ENCODE measurements around the gene LSG1.

DNA sequence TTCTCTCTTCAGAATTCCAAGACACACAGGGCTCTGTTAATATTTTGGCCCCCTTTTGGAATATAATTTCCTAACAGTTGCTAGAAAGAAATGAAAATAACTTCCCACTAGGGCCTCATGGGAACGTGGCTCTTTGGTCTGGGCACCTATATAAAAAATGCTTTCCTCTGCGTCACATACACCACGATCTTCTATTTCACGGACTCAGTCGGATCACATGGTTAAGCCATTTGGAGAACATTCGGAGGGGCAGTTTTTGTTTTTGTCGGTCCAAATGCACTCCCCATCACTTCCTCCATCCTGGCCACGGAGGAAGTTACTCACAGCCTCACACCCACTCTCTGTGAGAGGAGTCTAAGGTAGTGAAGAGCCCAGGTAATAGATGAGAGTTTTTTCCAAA lies 59.8 kb downstream of the LSG1 start:
- TF ChIP-seq, protein P1, sequence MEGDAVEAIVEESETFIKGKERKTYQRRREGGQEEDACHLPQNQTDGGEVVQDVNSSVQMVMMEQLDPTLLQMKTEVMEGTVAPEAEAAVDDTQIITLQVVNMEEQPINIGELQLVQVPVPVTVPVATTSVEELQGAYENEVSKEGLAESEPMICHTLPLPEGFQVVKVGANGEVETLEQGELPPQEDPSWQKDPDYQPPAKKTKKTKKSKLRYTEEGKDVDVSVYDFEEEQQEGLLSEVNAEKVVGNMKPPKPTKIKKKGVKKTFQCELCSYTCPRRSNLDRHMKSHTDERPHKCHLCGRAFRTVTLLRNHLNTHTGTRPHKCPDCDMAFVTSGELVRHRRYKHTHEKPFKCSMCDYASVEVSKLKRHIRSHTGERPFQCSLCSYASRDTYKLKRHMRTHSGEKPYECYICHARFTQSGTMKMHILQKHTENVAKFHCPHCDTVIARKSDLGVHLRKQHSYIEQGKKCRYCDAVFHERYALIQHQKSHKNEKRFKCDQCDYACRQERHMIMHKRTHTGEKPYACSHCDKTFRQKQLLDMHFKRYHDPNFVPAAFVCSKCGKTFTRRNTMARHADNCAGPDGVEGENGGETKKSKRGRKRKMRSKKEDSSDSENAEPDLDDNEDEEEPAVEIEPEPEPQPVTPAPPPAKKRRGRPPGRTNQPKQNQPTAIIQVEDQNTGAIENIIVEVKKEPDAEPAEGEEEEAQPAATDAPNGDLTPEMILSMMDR (conservative IDR thresholded peaks at IDR 0.05; ENCODE audit: low read depth, low read length), result no peak
- TF ChIP-seq EZH2 (IDR thresholded peaks at IDR 0.05; ENCODE audit: borderline replicate concordance, low read depth, low read length, poor library complexity, severe bottlenecking), result no peak
